GM21576 (cell line): ENCODE data around the gene UGT1A5.

Source experiments
- ATAC-seq: cut with Tn5 transposase; IDR thresholded peaks from one replicate; pipeline ENCODE4 v1.9.1; 2021; ENCODE audit warnings: mild to moderate bottlenecking, moderate library complexity; ENCODE audit not compliant: unreplicated experiment

The UGT1A5 gene

DNA sequence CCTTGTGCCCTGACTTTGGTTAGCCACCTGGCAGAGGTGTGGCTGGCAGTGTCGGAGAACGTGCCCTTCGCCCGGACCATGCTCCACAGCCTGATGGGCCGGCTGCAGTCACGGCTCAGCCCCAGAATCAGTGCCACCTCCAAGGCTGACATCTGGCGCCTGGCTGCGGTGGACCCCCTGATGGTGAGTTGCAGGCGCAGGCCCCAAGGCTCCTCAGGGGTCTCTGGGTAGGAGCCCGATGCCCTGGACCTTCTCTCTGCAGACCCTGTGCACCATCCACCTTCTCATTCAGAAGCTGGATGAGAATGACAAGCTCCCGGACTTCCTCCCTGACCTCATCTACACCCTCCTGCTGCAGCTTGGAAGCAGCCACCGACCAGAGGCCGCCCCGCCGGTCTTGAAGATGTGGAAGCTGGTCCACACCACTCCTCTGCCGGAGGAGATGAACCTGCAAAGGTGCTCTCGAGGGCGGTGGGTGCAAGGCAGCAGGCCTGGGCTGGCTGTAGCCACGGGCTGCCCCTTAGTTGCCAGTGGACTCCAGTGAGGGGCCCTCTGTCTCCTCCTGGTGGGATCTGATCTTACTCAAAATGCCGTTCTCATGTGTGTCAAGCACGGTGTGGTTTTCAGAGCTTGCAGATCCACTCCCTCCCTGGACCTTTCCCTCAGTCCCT is 109.5 kb downstream of the UGT1A5 start:
- no peak for ATAC-seq
